ENCODE measurements around the gene RARG.
"Not testable (repeated sequence)": the region's sequence is repeated elsewhere in the genome, so short reads cannot be mapped to it uniquely, and the experiment has no call there.

RARG gene

DNA sequence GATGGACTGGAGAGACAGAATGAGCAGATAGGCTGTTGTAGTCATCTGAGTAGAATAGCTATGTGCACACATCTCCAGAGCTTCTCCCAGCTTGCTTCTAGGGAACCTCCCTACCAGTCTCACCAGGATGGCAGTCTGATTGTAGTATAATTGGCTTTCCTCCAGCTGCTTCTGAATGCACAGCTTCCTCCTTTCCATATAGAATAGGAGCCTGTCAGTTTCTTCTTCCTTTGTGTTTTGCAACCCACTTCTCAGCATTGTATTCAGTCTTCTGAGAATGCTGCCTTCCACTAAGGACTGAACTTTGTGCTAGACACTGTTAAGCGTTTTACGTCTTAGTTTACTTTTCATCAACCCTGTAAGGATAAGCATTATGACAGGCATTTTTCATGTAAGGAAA is 49.1 kb downstream of the RARG start:
- intact Hi-C loops (cut with DNase I) = loop anchor here (5.0 kb wide), 1 partner anchor 136 kb away; no protein-coding TSS in a partner anchor
- peak in 1 of 42 donors; percentile 8 for DNase-seq

DNA sequence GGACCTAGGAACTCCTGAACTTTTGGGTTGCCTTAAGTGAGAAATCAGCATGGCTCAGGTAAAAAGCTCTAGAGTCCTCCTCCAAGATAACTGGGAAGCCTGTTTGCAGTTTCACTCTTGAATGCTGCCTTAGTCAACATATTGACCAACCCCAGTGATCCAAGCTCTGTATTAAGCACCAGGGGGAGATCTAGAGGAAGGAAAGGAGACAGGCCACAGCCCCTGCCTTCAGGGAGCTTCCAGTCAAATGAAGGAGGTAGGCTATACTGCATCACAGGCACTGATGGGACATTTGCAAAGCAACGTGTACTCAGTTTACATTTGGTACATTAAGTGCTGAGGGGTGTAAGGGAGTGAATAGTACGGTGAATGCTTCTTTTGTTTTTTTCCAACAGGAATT is 50.1 kb downstream of the RARG start:
- DNase-seq = no peak
- intact Hi-C loops (cut with DNase I) = loop anchor here (5.0 kb wide), 1 partner anchor 135 kb away; no protein-coding TSS in a partner anchor

DNA sequence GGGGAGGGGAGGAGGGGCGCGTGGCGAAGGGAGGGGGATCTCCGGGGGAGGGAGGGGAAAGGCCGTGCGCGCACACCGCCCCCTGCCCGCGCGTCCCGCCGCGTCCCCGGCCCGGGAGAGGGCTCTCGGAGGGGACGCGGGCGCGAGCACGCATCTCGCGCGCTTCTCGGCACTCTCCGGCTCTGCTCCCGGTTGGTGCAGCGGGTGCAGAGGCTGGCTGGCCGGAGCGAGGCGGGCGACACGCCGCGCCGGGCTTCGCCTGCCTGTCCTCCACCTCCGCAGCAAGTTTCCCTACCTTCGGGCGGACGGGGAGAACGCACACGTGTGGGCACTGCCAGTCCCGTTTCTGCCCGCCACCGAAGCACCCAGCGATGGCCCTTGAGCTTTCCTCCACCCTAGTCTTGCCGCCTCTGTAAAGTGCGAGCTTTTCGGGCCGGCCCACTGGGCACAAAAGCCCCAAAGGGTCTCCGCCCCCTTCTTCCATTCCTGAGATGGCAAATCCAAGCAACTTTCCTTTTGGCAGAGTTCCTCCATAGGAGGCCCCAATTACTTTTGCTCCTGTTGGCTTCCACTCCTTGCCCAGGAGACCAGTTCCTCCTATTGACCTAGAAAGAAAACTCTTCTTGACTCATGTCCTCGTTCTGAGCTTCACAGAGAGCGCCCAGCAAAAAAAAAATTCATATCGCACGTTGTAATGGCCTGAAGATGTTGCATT is 50.9 kb downstream of the RARG start:
- intact Hi-C loops (cut with DNase I) = loop anchor here (5.0 kb wide), 1 partner anchor 134 kb away; no protein-coding TSS in a partner anchor
- DNase-seq = peak; percentile 22 to 92 (median 82)

DNA sequence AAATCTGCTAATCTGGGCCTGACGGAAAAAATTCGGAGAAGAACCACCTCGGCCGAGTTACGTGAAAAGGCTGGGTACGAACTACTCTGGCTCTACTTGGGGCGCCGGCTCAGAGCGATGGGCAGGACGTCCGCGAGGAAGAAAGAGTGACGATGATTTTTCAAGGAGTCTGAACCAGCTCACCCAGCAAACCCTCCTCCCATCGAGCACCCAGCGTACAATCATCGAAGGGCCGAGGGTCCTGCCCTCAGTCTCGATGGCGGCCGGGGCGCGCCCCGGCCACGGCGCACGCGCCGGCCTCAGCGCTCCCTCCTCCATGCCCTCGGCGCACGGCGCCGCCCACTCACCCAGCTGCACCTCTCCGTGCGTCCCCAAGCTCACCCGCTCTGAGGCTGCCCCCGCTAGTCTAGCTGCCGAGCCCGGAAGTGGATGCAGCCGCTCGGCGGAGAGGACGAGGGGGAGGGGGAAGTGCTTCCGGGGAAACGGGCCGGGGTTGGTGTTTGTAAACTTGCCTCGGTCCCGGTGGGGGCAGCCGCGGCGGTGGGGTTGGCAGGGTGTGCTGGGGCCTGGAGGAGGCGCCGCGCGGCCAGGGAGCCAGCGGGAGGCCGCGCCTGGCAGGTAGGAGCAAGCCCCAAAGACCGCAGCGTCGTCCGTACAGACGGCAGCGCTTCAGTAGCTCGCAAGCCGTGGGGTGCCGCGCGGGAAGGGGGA is 51.6 kb downstream of the RARG start, which contains the start of the genes CSAD and ZNF740:
Gene CSAD, minus strand, starts transcription at position 706 of the 711 bp plus-strand sequence. CDS start 7,455 bp downstream, outside the sequence.
Gene ZNF740, plus strand, starts transcription at position 503 of the 711 bp plus-strand sequence. CDS start 1,262 bp downstream, outside the sequence.
- DNase-seq = peak; percentile 93 to 99 (median 98)
- intact Hi-C loops (cut with DNase I) = loop anchor here (5.0 kb wide), 1 partner anchor 133 kb away; no protein-coding TSS in a partner anchor

DNA sequence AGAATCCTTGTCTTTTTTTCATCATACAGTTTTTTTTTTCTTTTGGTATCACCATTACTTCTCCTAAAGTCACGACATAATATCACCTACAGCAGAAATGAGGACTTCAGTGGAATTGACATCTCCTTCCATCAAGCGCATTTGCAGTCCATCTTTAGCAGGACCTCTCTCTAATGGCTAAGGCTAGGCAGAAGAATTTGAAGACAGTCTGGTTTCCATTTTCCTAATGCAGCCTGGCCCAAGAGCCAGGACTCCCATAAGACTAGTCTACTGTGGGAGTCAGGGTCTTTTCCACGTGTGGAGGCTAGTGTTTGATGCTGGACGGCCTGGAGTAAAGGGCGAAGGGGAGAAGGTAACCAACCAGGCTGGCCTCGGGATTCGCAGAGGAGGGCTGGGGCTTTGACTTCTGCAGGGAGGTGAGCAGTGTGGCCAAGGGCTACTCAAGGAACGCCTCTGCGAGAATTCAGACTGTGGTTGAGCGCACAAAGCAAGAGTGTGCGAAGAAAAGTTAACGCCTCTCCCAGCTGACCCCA is 52.3 kb downstream of the RARG start:
- intact Hi-C loops (cut with DNase I) = loop anchor here (5.0 kb wide), 1 partner anchor 132 kb away; no protein-coding TSS in a partner anchor
- peak in 22 of 42 donors; percentile 9 to 54 (median 35) for DNase-seq

DNA sequence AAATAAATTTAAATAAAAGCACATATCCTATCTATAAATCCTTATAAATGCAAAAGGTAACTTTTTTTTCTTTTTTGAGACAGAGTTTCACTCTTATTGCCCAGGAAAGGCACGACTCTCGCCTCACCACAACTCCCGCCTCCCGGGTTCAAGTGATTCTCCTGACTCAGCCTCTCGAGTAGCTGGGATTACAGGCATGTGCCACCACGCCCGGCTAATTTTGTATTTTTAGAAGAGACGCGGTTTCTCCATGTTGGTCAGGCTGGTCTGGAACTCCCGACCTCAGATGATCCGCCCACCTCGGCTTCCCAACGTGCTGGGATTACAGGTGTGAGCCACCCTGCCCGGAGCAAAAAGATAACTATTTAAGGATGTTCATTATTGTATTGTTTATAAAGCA is 53.2 kb downstream of the RARG start:
- intact Hi-C loops (cut with DNase I) = not testable (repeated sequence)
- peak in 1 of 42 donors; percentile 31 for DNase-seq

DNA sequence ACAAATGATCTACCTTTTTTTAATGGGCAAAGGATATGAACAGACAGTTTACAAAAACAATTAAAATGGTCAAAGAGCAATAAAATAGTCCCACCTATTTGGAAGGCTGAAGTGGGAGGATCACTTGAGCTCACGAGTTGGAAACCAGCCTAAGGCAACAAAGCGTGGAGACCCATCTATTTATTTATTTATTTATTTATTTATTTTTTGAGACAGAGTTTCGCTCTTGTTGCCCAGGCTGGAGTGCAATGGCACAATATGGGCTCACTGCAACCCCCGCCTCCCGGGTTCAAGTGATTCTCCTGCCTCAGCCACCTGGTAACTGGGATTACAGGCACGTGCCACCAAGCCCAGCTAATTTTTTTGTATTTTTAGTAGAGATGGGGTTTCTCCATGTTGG is 54.6 kb downstream of the RARG start:
- DNase-seq; intact Hi-C loops (cut with DNase I): not testable (repeated sequence)

DNA sequence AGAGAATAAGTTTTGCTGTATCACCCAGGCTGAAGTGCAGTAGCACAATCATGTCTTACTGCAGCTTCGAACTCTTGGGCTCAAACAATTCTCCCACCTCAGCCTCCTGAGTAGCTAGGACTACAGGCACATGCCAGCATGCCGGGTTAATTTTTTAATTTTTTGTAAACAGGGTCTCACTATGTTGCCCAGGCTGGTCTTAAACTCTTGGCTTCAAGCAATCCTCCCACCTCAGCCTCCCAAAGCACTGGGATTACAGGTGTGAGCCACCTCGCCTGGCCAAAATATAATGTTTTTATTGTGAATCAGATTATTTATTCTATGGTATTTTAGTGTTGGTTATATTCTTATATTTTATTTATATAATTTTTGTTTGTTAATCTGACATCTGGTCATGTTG is 55.3 kb downstream of the RARG start:
- no peak for DNase-seq
- intact Hi-C loops (cut with DNase I) = no loop called here

DNA sequence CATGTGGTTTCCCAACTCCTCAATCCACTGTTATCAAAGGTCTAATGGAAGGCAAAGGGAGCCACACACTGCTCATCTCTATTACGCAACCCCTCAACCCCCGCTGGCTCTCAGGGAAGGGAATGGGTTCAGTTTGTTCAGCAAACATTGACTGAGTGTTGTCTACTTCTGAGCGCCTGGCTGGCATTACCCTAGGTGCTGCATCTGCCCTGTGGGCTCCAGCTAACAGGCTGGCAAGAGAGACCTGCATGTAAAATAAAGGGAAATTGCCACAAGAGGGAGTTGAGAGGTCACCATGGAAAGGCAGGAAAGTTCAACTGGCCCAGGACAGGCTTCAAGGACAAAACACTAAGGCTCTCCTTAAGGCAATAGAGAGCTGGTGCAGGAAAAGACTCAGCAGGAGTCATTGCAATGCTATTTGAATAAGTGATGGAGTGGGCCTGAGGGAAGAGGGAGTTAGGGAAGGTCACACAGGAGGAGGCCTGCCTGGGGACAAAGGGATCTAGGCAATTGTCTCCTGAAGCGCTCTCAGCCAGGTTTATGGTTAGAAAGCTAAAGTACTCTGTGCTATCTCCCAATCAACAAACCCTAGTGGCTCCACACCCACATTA is 57.0 kb downstream of the RARG start:
- DNase-seq = no peak
- intact Hi-C loops (cut with DNase I) = no loop called here

DNA sequence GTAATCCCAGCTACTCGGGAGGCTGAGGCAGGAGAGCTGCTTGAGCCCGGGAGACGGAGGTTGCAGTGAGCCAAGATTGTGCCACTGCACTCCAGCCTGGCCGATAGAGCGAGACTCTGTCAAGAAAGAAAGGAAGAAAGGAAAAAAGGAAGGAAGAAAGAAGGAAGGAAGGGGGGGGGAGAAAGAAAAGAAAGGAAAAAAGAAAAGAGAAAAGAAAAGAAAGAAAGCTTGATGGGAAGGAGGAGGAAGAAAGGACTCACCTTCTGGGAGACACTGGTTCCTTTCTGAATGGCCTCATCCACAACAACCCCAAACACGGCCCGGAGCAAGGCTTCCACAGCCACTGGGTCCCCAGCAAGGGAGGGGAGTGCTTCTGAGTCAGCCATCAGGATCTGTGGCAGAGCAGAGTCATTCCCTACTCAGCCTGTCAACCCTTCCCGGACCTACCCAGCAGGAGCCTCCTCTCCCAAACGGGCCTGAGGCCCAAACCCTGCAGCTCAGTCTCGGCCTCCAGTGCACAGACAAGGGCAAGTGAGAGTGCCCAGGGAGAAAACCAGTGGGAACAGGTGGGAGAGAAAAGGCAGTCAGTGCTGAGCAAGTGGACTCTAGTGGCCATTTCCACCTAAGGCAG is 58.8 kb downstream of the RARG start:
- intact Hi-C loops (cut with DNase I) = no loop called here
- no peak for DNase-seq

DNA sequence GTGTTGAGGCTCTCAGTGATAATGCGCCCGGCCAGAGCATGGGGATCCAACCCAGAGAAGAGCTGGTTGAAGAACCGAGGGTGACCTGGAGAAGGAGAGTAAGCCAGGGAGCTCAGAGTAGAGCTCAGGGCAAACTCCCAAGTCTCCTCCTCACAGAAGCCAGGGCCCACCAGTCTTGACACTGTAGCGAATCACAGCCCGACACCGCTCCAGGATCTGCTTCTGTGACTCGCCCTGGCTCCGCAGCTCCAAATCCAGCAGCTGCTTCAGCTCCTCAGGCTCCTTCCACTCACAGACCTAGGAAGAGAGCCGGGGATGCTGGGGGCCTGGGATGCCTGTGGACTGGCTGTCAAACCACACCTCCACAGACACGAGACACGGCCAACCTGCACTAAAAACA is 59.7 kb downstream of the RARG start:
- intact Hi-C loops (cut with DNase I) = no loop called here
- DNase-seq = peak in 1 of 42 donors; percentile 6

DNA sequence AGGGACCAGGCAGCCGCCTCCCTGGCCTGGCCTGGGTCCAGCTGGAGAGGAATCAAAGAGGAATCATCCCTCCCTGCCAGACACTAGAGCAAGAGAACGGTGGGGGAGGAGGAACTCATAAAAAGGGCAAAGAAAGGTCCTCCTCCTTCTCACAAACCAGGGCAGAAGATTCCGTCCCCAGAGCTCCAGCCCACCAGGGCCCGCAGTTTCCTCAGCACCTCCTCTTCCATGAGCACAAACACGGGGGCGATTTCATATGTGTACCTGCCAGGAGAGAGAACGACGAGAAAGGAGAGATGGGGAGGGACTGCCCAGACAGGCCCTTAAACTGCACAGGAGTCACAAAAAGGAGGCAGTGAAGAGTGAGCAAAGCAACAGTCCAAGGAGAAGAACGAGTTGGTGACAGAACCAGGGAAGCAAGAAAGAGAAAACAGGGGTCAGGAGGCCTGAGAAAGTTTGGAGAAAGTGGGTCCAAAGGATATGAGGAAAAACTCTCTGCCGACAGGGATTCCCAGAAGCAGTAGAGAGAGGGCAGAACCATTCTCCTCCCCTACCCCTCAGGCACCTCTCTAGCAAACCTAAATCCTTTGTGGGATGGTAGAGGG is 60.2 kb downstream of the RARG start:
- DNase-seq = peak in 2 of 42 donors; percentile 7 to 15
- intact Hi-C loops (cut with DNase I) = no loop called here

DNA sequence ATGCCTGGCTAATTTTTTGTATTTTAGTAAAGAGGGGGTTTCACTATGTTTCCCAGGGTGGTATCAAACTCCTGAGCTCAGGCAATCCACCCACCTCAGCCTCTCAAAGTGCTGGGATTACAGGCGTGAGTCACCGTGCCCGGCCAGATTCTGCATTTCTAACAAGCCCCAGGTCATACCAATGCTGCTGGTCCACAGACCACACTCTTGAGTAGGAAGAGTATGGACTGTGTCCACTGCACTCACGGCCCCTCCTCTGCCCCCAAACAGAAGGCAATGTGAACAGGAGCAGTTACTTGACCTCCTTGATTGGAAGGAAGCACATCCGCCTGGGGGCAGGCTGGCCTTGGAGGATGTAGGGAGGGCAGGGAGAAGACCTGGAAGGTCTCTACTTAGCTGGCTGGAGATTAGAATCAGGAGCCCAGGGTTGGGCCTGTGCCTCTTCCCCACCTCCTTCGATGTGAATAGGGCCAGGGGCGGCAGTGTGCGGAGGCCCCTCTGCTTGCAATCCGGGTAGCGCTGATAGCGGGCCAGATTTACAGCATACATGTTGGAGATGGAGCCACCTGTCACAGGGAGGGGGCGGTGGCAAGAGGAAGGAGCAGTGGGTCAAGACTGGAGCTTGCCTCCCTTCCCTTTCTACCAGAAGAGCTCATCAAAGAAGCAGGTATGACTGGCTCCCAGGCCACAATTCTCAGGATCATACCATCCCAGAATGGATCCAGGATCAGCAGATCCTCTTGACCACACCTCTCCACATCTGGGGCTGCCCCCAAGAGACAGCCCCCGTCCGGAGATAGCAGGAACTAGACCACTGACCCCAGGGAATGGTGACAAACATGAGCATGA is 60.9 kb downstream of the RARG start:
- DNase-seq = peak in 3 of 42 donors; percentile 3 to 5 (median 4)
- intact Hi-C loops (cut with DNase I) = no loop called here

DNA sequence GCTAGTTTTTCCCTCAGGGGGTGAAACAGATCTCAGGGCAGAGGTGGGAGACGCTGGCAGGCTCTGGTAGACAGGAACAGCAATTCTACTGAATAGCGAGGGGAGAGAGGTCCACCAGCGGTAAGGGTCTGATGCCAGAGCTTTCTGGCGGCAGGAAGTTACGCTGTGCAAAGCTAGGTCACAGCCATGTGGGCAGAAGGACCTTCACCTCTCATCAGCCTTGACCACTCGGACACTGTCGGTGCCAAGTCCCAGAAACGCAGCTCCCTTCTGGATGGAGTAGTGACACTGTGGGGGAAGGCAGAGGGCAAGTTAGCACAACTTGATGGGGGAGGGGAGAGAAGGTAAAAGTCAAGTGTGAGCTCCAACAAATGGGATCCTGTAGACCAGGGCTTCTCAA is 61.8 kb downstream of the RARG start:
- DNase-seq = peak in 3 of 42 donors; percentile 0 to 24 (median 8)
- intact Hi-C loops (cut with DNase I) = no loop called here

DNA sequence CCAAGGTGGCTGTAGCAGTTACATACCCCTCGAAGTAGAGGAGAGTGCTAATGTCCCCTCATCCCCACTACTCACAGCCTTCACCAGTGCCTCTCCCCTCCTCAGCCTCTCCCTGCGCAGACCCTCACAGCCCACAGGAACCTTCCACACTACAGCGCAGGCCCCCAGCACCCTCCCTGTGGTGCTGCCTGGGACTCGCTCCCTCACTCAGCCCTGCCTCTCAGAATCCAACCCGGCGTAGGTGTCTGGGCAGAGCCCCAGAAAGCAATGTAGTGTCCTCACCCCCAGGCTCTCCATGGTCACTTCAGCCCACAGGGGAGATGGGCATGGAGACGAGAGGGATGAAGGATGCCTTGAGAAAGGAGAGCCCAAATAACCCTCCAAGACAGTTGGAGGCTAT is 62.4 kb downstream of the RARG start:
- intact Hi-C loops (cut with DNase I) = no loop called here

DNA sequence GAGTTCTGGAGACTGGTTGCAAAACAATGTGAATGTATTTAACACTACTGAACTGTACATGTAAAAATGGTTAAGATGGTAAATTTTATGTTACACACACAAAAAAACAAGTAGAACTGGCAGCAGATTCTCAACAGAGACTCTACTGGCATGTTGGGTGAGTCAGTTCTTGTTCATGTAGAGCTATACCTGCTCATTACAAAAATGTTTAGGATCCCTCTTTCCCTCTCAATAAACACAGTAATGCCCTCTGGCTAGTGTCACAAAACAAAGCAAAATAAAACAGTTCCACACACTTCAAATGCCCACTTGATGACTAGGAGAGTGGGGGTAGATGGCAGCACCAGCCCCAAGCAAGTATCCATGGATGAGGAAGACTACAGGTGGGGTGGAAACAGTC is 65.2 kb downstream of the RARG start:
- intact Hi-C loops (cut with DNase I) = no loop called here
- DNase-seq = no peak

More for the DNA sequence above, 62.4 kb downstream of the RARG start:
- DNase-seq = peak in 2 of 42 donors; percentile 2 to 16

DNA sequence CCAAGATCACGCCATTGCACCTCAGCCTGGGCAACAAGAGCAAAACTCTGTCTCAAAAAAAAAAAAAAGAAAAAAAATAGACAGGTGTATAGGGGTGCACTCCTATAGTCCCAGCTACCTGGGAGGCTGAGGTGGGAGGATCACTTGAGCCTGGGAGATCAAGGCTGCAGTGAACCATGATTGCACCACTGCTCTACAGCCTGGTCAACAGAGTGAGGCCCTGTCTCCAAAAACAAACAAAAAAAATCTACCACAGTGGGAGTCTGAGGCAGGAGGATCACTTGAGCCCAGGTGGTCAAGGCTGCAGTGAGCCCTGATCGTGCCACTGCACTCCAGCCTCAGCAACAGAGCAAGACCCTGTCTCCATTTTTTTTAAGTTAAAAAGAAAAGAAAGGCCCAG is 69.0 kb downstream of the RARG start:
- peak in 1 of 42 donors; percentile 27 for DNase-seq
- intact Hi-C loops (cut with DNase I) = not testable (repeated sequence)

All from head of caudate nucleus (tissue), 42 donors.